OCI-LY7 (cell line): ENCODE measurements around the gene PSTPIP2.

Experiments
- CTCF ChIP-seq: fragments of 200-600 bp; sonication (generic); conservative IDR thresholded peaks from 2 replicates; pipeline ENCODE4 v1.5.1; 2014; ENCODE audit warnings: mild to moderate bottlenecking, antibody characterized with exemption, low read length, moderate library complexity, mixed read lengths
- EZH2phosphoT487 ChIP-seq: fragments of 200-600 bp; sonication (generic); IDR thresholded peaks from 2 replicates; pipeline ENCODE4 v1.6.1; 2018; ENCODE audit warnings: low read depth, borderline replicate concordance, mild to moderate bottlenecking, mixed run types, antibody characterized with exemption, low read length, moderate library complexity, mixed read lengths

- no peak for TF ChIP-seq CTCF
- TF ChIP-seq EZH2phosphoT487: no peak
These were observed 126.4 kb downstream of the PSTPIP2 start for GRCh38 chr18:45945669-45946068.
